ENCODE measurements around the gene LEPR. TPM values are rescaled to one million over a fixed set of nuclear protein-coding genes. Genes with fewer than 3 reads are reported as not detected.

Gene LEPR
- total and polyA plus RNA-seq, 7 experiments from 2014 or later, result 1.2 to 3.0 (median 2.0) TPM

DNA sequence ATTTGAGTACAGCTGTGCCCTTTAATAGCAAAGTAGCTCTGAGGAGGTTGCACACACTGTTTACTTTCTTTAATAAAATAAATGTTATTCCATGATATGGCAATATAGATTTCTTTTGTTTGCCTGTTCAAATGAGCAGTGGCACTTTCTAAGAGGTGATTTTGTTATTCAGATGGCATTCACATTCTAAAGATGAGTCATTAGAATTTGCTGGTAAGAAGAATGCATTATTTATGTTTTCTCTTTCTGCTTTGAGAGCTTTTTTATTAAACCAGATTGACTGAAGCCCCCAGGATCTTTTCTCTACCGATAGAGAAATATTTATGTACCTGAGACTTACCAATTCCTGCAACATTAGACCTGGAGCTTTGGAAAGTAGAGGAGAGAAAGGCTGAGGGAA lies 11.2 kb upstream of the LEPR start:
- H3K27ac ChIP-seq (ENCODE audit: low read depth, low read length), result no peak overlapping the region
- no peak overlapping the region for H3K27ac Mint-ChIP-seq
- no peak overlapping the region for H3K4me3 ChIP-seq (ENCODE audit: low read length)
- ATAC-seq, result no peak
- CTCF ChIA-PET, result no interaction called here
- peaks cover 16 to 33% (median 26%) of the 10 kb centered on the region in 5 donors for H3K36me3 Mint-ChIP-seq
- POLR2A ChIA-PET, result no interaction called here
- intact Hi-C loops (cut with micrococcal nuclease), result no loop called here
- H3K9me3 Mint-ChIP-seq, result peaks cover 0 to 8% (median 2%) of the 10 kb centered on the region in 11 donors
- H3K4me3 Mint-ChIP-seq, result no peak overlapping the region
- H3K27me3 Mint-ChIP-seq, result peaks cover 6 to 14% (median 7%) of the 10 kb centered on the region in 5 donors
- DNase-seq, result no peak
- no peaks in the 10 kb centered on the region for H3K27me3 ChIP-seq (ENCODE audit: control insufficient read depth in 2 of 2, insufficient read depth in 2 of 2, low read length in 2 of 2)
- no peaks in the 10 kb centered on the region for H3K36me3 ChIP-seq (ENCODE audit: control insufficient read depth in 2 of 3, insufficient read depth in 3 of 3, low read length in 3 of 3)
- H3K9me3 ChIP-seq (ENCODE audit: control insufficient read depth in 2 of 3, low read length in 3 of 3), result no peaks in the 10 kb centered on the region
- peaks cover 0 to 2% (median 0%) of the 10 kb centered on the region in 7 donors for H3K4me1 Mint-ChIP-seq
- H3K4me1 ChIP-seq (ENCODE audit: control insufficient read depth in 2 of 2, insufficient read depth in 2 of 2, low read length in 2 of 2), result no peaks in the 10 kb centered on the region

DNA sequence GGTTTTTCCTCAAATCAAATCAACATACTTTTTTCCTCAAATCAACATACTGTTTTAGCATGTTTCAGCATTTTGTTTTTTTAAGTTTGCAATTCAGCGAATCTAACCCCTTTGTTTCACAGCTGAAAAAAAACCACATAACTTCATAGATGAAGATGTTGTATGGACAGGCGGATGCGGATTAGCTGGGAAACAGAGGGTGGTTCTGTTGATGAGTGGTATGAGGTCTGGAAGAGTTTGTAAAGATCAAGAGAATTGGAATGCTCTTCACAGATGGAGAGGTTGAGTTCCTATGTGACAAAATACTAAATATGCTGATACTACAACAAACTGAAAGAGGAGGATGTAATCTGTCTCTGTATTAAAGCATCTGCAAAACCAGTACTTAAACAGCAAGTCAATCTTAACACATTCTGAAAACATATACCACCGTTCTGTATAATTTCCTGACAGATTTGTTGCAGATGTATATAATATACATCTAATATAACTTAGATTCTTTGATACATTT lies 10.6 kb upstream of the LEPR start:
- no peaks in the 10 kb centered on the region for H3K27me3 ChIP-seq (ENCODE audit: control insufficient read depth in 2 of 2, insufficient read depth in 2 of 2, low read length in 2 of 2)
- H3K9me3 Mint-ChIP-seq, result peaks cover 0 to 8% (median 2%) of the 10 kb centered on the region in 11 donors
- no peaks in the 10 kb centered on the region for H3K36me3 ChIP-seq (ENCODE audit: control insufficient read depth in 2 of 3, insufficient read depth in 3 of 3, low read length in 3 of 3)
- no peak overlapping the region for H3K4me3 ChIP-seq (ENCODE audit: low read length)
- ChIA-PET CTCF (no interaction called here), POLR2A (no interaction called here)
- no peaks in the 10 kb centered on the region for H3K4me1 ChIP-seq (ENCODE audit: control insufficient read depth in 2 of 2, insufficient read depth in 2 of 2, low read length in 2 of 2)
- H3K4me1 Mint-ChIP-seq, result peaks cover 0 to 2% (median 0%) of the 10 kb centered on the region in 7 donors
- no peak overlapping the region for H3K27ac Mint-ChIP-seq
- H3K9me3 ChIP-seq (ENCODE audit: control insufficient read depth in 2 of 3, low read length in 3 of 3), result no peaks in the 10 kb centered on the region
- ATAC-seq, result no peak
- no peak overlapping the region for H3K4me3 Mint-ChIP-seq
- no peak overlapping the region for H3K27ac ChIP-seq (ENCODE audit: low read depth, low read length)
- intact Hi-C loops (cut with micrococcal nuclease), result no loop called here
- peaks cover 6 to 14% (median 7%) of the 10 kb centered on the region in 5 donors for H3K27me3 Mint-ChIP-seq
- no peak for DNase-seq
- peaks cover 16 to 33% (median 26%) of the 10 kb centered on the region in 5 donors for H3K36me3 Mint-ChIP-seq

DNA sequence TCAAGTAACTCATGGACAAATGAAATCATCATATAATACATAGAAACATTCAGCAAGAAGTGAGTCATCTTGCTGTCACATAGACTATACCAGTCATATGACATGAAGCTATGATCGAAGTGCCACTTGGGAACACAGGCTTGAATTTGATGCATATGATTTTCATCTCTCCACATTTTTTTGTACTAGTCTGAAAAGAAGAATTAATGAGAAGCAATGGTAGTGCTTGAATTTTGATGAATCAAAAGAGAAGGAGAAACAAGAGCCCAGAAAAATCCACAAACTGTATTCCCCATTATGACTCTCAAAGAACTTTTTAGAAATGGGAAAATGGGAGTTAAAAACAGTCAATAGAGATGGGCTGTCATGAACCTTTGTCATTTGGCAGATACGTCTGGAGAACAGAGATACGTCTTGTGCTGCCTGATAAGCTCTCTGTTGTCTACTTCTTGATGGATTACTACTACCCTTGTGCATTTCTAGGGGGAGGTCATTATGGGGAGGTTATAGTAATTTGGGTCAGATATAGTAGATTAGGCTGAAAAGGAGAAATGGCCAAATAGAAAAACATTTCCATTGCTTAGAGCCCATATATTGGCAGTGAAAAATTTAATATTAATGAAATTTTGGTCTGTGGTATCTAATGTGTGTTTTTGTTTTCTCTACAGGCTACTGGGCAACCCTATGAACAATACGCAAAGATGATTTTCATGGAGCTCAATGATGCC lies 8.0 kb upstream of the LEPR start:
- ChIA-PET CTCF (interaction anchor here (0.6 kb wide), 1 partner anchor 1180 kb away, joined by 3 read pairs; no protein-coding TSS in a partner anchor), POLR2A (no interaction called here)
- no peak for ATAC-seq
- H3K36me3 ChIP-seq (ENCODE audit: control insufficient read depth in 2 of 3, insufficient read depth in 3 of 3, low read length in 3 of 3), result no peaks in the 10 kb centered on the region
- no peak overlapping the region for H3K27ac ChIP-seq (ENCODE audit: low read depth, low read length)
- H3K27me3 ChIP-seq (ENCODE audit: control insufficient read depth in 2 of 2, insufficient read depth in 2 of 2, low read length in 2 of 2), result no peaks in the 10 kb centered on the region
- H3K27me3 Mint-ChIP-seq, result peaks cover 0 to 14% (median 7%) of the 10 kb centered on the region in 5 donors
- H3K36me3 Mint-ChIP-seq, result peaks cover 15 to 28% (median 21%) of the 10 kb centered on the region in 5 donors
- H3K9me3 Mint-ChIP-seq, result peaks cover 0 to 8% (median 1%) of the 10 kb centered on the region in 11 donors
- no peak overlapping the region for H3K4me3 Mint-ChIP-seq
- DNase-seq, result no peak
- H3K4me1 ChIP-seq (ENCODE audit: control insufficient read depth in 2 of 2, insufficient read depth in 2 of 2, low read length in 2 of 2), result no peaks in the 10 kb centered on the region
- peaks cover 0 to 4% (median 0%) of the 10 kb centered on the region in 7 donors for H3K4me1 Mint-ChIP-seq
- H3K4me3 ChIP-seq (ENCODE audit: low read length), result no peak overlapping the region
- no peaks in the 10 kb centered on the region for H3K9me3 ChIP-seq (ENCODE audit: control insufficient read depth in 2 of 3, low read length in 3 of 3)
- intact Hi-C loops (cut with micrococcal nuclease), result no loop called here
- no peak overlapping the region for H3K27ac Mint-ChIP-seq

DNA sequence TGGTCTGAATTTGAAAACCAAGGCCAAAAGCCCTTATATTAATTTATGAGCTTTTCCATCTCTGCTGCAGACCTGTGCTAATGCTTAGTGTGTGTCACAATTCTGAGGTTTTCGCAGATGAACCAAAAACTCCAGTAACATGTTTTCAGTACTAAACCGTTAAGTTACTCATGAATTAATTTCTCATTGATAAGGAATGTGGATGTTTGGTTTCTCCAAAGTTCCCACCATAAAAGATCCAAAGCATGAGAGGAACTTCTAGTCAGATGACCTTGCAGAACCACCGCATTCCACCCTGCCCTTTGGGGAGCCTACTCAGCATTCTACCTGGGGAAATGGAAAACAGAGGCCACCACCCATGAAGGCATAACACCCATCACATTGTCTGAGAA lies 7.5 kb upstream of the LEPR start:
- Histone ChIP-seq H3K4me3 (ENCODE audit: low read length) (no peak overlapping the region), H3K4me1 (ENCODE audit: control insufficient read depth in 2 of 2, insufficient read depth in 2 of 2, low read length in 2 of 2) (no peaks in the 10 kb centered on the region), H3K36me3 (ENCODE audit: control insufficient read depth in 2 of 3, insufficient read depth in 3 of 3, low read length in 3 of 3) (no peaks in the 10 kb centered on the region), H3K9me3 (ENCODE audit: control insufficient read depth in 2 of 3, low read length in 3 of 3) (no peaks in the 10 kb centered on the region), H3K27me3 (ENCODE audit: control insufficient read depth in 2 of 2, insufficient read depth in 2 of 2, low read length in 2 of 2) (no peaks in the 10 kb centered on the region), H3K27ac (ENCODE audit: low read depth, low read length) (no peak overlapping the region)
- ChIA-PET POLR2A (no interaction called here), CTCF (interaction anchor here (0.6 kb wide), 1 partner anchor 1180 kb away, joined by 3 read pairs; no protein-coding TSS in a partner anchor)
- DNase-seq (no peak), ATAC-seq (no peak)
- intact Hi-C loops (cut with micrococcal nuclease), result no loop called here
- Mint-ChIP-seq H3K9me3 (peaks cover 0 to 8% (median 1%) of the 10 kb centered on the region in 11 donors), H3K27ac (no peak overlapping the region), H3K36me3 (peaks cover 12 to 25% (median 20%) of the 10 kb centered on the region in 5 donors), H3K4me3 (no peak overlapping the region), H3K27me3 (peaks cover 0 to 15% (median 7%) of the 10 kb centered on the region in 5 donors), H3K4me1 (peaks cover 0 to 6% (median 0%) of the 10 kb centered on the region in 7 donors)

DNA sequence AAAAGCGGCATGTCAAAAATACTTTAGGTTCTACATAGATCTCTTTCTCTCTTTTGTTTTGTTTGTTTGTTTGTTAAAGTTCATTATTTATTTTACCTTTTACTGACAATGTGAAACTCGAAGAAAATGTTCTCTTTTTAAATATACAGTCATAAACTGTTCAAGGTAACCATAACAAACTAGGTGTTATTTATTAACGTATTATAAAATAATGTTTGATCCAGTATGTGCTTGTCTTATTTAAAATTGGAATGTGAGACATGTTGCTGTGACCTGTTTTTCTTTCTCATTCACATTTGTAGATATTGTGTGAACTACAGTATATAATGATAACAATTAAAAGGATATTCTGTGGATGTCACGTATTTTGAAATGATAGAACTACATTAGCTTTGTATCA lies 5.9 kb upstream of the LEPR start:
- CTCF ChIA-PET, result no interaction called here
- H3K27ac ChIP-seq (ENCODE audit: low read depth, low read length), result no peak overlapping the region
- H3K27me3 ChIP-seq (ENCODE audit: control insufficient read depth in 2 of 2, insufficient read depth in 2 of 2, low read length in 2 of 2), result no peaks in the 10 kb centered on the region
- intact Hi-C loops (cut with micrococcal nuclease), result no loop called here
- Mint-ChIP-seq H3K27ac (no peak overlapping the region), H3K27me3 (peaks cover 0 to 15% (median 7%) of the 10 kb centered on the region in 5 donors), H3K9me3 (peaks cover 0 to 5% (median 1%) of the 10 kb centered on the region in 11 donors), H3K36me3 (peaks cover 6 to 16% (median 14%) of the 10 kb centered on the region in 5 donors), H3K4me3 (no peak overlapping the region), H3K4me1 (peaks cover 0 to 17% (median 8%) of the 10 kb centered on the region in 7 donors)
- POLR2A ChIA-PET, result interaction anchor here (0.7 kb wide), 1 partner anchor 13 kb away, joined by 3 read pairs; no protein-coding TSS in a partner anchor
- no peaks in the 10 kb centered on the region for H3K36me3 ChIP-seq (ENCODE audit: control insufficient read depth in 2 of 3, insufficient read depth in 3 of 3, low read length in 3 of 3)
- peaks cover 0 to 5% of the 10 kb centered on the region in 2 donors for H3K4me1 ChIP-seq (ENCODE audit: control insufficient read depth in 2 of 2, insufficient read depth in 2 of 2, low read length in 2 of 2)
- ATAC-seq, result no peak
- no peak for DNase-seq
- no peaks in the 10 kb centered on the region for H3K9me3 ChIP-seq (ENCODE audit: control insufficient read depth in 2 of 3, low read length in 3 of 3)
- H3K4me3 ChIP-seq (ENCODE audit: low read length), result no peak overlapping the region

DNA sequence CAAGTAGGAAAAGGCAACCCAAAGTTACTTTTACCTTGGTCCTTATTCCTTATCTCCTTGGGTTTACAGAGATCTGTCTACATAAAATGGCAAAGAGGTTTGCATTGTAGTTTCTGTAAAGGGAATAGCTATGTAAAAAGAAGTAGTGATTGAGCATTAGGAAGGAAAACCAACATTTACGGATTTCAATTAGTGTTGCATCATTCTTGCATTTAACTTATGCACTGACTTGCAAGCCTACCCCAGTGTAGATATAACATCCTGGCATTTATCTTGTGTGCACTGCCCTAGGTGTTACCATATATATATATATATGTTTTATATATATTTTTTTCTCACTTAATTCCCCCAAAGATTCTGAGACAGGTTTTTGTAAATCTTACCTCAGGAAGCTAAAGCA lies 3.7 kb upstream of the LEPR start:
- H3K9me3 Mint-ChIP-seq, result peaks cover 0 to 1% (median 0%) of the 10 kb centered on the region in 11 donors
- Histone ChIP-seq H3K9me3 (ENCODE audit: control insufficient read depth in 2 of 3, low read length in 3 of 3) (no peaks in the 10 kb centered on the region), H3K36me3 (ENCODE audit: control insufficient read depth in 2 of 3, insufficient read depth in 3 of 3, low read length in 3 of 3) (peaks cover 0 to 4% (median 0%) of the 10 kb centered on the region in 3 experiments), H3K27ac (ENCODE audit: low read depth, low read length) (no peak overlapping the region), H3K4me3 (ENCODE audit: low read length) (no peak overlapping the region), H3K27me3 (ENCODE audit: control insufficient read depth in 2 of 2, insufficient read depth in 2 of 2, low read length in 2 of 2) (no peaks in the 10 kb centered on the region), H3K4me1 (ENCODE audit: control insufficient read depth in 2 of 2, insufficient read depth in 2 of 2, low read length in 2 of 2) (peaks cover 0 to 6% of the 10 kb centered on the region in 2 donors)
- ChIA-PET POLR2A (no interaction called here), CTCF (no interaction called here)
- peaks cover 0 to 15% (median 7%) of the 10 kb centered on the region in 5 donors for H3K27me3 Mint-ChIP-seq
- DNase-seq (no peak), ATAC-seq (no peak)
- intact Hi-C loops (cut with micrococcal nuclease), result no loop called here
- no peak overlapping the region for H3K27ac Mint-ChIP-seq
- H3K36me3 Mint-ChIP-seq, result peaks cover 0 to 8% (median 3%) of the 10 kb centered on the region in 5 donors
- no peak overlapping the region for H3K4me3 Mint-ChIP-seq
- H3K4me1 Mint-ChIP-seq, result peaks cover 0 to 22% (median 13%) of the 10 kb centered on the region in 7 donors

Measured in naive thymus-derived CD4-positive, alpha-beta T cell (primary cell).